Activated CD4-positive, alpha-beta T cell treated with anti-CD3 and anti-CD28 coated beads, Interleukin-2, amount 50 U/mL, for 4 hours (primary cell): ENCODE measurements around the gene EHD2.
"Not testable (repeated sequence)": the region's sequence is repeated elsewhere in the genome, so short reads cannot be mapped to it uniquely, and the experiment has no call there.

Experiments
- DNase-seq, 2 experiments: peaks; one replicate each; pipeline ENCODE4 v3.0.0-alpha.2; 2020

The EHD2 gene

DNA sequence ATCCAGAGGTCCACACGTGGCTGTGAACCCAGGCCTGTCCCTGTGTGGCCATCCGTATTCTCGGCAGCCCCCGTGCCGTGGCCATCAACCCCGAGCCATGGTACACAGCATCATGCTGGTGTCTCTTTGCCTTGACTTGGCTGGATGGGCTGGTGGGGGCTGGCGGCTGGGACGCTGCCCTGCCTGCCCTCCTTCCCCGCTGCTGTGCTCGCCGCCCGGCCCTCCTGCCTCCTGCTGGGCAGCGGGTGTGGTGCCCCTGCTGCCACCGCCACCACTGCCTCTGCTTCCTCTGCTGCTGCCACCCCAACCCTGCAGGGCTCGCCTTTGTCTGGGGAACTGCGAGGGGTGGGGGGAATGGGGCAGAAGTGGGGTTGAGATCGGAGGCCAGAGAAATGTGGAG lies 19.7 kb upstream of the EHD2 start:
- DNase-seq: no peak

- DNase-seq: no peak
Measured at GRCh38 chr19:47693903-47694302, 19.3 kb upstream of the EHD2 start.

DNA sequence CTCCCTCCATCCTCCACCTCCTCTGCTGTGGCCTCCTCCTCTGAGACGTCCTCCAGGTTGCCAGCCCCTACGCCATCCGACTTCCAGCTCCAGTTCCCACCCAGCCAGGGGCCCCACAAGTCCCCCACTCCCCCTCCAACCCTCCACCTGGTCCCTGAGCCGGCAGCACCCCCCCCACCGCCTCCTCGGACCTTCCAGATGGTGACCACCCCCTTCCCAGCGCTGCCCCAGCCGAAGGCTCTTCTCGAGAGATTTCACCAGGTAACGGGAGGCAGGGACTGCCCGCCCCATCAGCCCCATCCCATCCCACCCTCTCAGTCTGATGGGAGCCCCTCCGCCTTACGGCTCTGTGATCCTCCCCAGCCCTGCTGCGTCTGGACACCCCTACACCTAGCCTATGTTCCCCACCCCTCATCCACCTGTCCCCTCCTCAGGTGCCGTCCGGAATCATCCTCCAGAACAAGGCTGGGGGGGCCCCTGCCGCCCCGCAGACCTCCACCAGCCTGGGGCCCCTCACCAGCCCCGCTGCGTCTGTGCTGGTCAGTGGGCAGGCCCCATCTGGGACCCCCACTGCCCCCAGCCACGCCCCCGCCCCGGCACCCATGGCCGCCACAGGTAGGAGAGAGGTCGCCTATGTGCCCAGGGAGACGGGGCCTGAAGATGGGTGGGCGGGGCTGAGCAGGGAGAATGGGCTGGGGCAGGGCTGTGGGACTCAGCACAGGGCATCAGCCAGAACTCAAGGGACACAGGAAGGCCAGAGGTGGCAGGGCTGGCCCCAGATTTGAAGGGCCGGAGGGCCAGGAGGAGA lies 18.6 kb upstream of the EHD2 start:
- no peak for DNase-seq

GRCh38 chr19:47695533-47696262 lies 17.5 kb upstream of the EHD2 start:
- DNase-seq: no peak

- no peak for DNase-seq
Measured at GRCh38 chr19:47696635-47697034, 16.6 kb upstream of the EHD2 start.

DNA sequence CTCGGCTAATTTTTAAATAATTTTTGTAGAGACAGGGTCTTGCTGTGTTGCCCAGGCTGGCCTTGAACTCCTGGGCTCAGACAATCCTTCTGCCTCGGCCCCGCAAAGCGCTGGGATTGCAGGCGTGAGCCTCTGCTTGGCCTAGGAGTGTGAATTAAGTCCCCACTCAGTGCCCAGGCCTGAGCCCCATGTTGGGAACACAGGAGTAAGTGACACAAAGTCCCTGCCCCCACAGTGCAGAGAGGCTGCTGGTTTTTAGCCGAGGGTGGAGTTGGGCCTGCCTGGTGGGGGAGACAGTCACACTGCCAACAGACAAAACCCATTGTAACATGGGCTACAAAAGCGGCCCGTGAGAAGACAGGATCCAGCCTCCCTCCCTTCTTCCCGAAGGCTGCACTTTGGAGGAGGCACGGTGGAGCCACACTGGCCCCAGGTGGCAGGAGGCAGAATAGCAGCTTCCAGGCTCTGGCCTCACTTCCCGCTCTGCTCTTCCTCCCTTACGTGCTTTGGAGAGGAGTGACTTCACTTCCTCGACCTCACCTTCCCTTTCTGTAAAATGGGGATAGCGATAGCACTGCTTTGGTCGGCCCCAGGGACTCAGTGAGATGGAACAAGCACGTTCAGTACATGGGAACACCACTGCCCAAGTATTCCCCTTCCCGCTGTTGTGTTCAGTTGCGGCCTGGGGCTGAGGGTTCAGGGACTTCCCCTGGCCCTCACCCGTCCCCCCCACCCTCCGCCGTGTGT lies 15.2 kb upstream of the EHD2 start:
- peak; percentile 43 to 50 for DNase-seq

- DNase-seq: no peak
Measured at GRCh38 chr19:47698631-47699359, 14.4 kb upstream of the EHD2 start.

- DNase-seq: peak; percentile 48 to 51
Measured at GRCh38 chr19:47699360-47699917, 13.8 kb upstream of the EHD2 start.

- DNase-seq: no peak
Measured at GRCh38 chr19:47700934-47701716, 12.1 kb upstream of the EHD2 start.

- DNase-seq: no peak
Measured at GRCh38 chr19:47701717-47702552, 11.3 kb upstream of the EHD2 start.

- DNase-seq: no peak
Measured at GRCh38 chr19:47702671-47703070, 10.6 kb upstream of the EHD2 start.

GRCh38 chr19:47703301-47703700 lies 9.9 kb upstream of the EHD2 start:
- no peak for DNase-seq

DNA sequence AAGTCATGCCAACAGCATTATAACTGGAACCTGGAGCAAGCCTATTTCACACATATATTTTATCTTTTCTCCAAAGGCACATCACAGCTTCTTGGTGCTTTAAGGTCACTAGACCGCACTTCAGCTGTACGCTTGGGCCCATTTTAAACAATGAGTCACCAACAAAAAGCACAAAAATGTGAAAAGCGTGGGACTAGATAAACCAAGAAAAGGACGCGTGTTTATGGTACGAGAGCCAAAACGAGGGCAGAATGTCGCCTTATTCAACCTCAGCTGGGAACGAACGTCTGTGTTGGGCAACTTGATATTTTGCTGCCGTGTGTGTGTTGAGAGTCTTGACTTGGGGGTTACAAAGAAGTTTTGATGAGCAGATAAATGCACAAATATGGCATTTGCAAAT lies 9.2 kb upstream of the EHD2 start:
- DNase-seq: no peak

DNA sequence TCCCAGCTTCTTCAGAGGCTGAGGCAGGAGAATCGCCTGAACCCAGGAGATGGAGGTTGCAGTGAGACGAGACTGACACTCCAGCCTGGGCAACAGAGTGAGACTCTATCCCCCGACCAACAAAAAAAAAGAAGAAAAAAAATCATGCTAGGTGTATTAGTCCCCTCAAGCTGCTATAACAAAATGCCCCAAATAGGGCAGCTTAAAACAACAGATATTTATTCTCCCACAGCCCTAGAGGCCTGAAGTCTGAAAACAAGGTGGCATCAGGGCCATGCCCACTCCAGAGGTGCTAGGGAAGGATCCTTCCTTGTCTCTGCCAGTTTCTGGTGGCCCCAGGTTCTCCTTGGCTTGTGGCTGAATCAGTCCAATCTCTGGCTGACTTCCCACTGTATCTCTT lies 8.6 kb upstream of the EHD2 start:
- no peak for DNase-seq

DNA sequence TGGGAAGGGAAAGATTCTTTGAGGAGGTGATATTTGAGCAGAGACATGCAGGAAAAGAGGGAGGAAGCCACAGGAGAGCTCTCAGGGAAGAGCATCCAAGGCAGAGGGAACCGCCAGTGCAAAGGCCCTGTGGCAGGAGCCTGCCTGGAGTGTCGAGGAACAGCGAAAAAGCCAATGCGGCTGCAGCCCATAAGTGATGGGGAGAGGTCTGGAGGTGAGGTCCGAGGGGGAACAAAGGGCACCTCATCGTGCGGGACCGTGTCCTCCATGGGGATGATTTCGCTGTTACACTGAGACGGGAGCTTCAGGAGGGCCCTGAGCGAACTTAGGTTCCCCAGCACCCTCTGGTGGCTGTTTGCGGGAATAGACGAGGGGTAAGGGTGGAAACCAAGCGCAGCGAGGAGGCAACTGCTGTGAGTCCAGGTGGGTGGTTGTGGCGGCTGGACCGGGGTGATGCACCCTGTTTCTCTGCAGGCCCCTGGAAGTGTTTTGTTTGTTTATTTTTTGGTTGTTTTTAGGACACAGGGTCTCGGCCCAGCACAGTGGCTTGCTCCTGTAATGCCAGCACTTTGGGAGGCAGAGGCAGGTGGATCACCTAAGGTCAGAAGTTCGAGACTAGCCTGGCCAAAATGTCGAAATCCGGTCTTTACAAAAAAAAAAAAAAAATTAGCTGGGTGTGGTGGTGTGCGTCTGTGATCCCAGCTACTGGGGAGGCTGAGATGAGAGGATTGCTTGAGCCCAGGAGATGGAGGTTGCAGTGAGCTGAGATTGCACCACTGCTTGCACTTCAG lies 5.9 kb upstream of the EHD2 start:
- DNase-seq: peak; percentile 71 to 72

- no peak for DNase-seq
Measured at GRCh38 chr19:47711652-47712242, 1.5 kb upstream of the EHD2 start.

- no peak for DNase-seq
Measured at GRCh38 chr19:47714339-47714738, 1.1 kb downstream of the EHD2 start.

- not testable (repeated sequence) for DNase-seq
Measured at GRCh38 chr19:47714855-47715254, 1.6 kb downstream of the EHD2 start.

DNA sequence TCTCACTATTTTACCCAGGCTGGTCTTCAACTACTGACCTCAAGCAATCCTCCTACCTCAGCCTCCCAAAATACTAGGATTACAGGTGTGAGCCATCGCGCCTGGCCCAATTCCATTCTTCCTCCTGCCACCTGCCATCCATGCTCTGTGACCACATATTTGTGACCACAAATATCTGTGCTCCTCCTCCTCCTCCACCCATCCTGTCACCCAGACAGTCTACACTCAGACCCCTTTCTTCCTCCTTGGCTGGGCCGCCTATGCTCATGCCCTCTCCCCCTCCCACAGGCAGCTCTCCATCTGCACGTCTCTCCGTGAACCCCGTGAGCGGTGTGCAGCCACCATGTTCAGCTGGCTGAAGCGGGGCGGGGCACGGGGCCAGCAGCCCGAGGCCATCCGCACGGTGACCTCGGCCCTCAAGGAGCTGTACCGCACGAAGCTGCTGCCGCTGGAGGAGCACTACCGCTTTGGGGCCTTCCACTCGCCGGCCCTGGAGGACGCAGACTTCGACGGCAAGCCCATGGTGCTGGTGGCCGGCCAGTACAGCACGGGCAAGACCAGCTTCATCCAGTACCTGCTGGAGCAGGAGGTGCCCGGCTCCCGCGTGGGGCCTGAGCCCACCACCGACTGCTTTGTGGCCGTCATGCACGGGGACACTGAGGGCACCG lies 3.2 kb downstream of the EHD2 start:
- DNase-seq: no peak
